H1 (cell line): Measurements from ENCODE around the gene MRTFB. TPM values are rescaled to one million over a fixed set of nuclear protein-coding genes. Genes with fewer than 3 reads are reported as not detected.

ENCODE experiments used
- CTCF ChIA-PET: fragments of 300-600 bp; sonication (Branson Sonifier 250); formaldehyde crosslinking; loops from one replicate; lab custom pipeline; 2021; ENCODE audit not compliant: partially characterized antibody; lab: Charles Lee
- POLR2A ChIA-PET: fragments of 300-600 bp; sonication (Branson Sonifier 250); formaldehyde crosslinking; loops from one replicate; lab custom pipeline; 2021; ENCODE audit warnings: inconsistent platforms; ENCODE audit not compliant: partially characterized antibody; lab: Charles Lee
- DNase-seq, 2 experiments: peaks; one replicate each; pipeline versions ENCODE4 v3.0.0 to v3.0.0-alpha.2; 2010 to 2022; ENCODE audit warnings: low spot score in 2 of 2, low read depth in 1 of 2, mixed read lengths in 1 of 2
- FAIRE-seq: peaks from 2 replicates; lab custom pipeline; 2011; peaks lifted over from hg19 to GRCh38; lab: Jason Lieb, UNC
- H2AFZ ChIP-seq: 2 replicates; pipeline ENCODE4 v1.8.1; 2012; ENCODE audit warnings: low read length, inconsistent platforms
- H2AK5ac ChIP-seq: 2 replicates; pipeline ENCODE4 v1.6.1; 2013; ENCODE audit warnings: low read depth, low read length
- H2BK120ac ChIP-seq: replicated peaks from 2 replicates; pipeline ENCODE3; 2013; ENCODE audit warnings: low read depth, low read length, inconsistent platforms
- H2BK12ac ChIP-seq: 2 replicates; pipeline ENCODE4 v1.6.1; 2013; ENCODE audit warnings: low read depth, low read length
- H2BK15ac ChIP-seq: 2 replicates; pipeline ENCODE4 v1.6.1; 2013; ENCODE audit warnings: low read length
- H2BK20ac ChIP-seq: 2 replicates; pipeline ENCODE4 v1.6.1; 2013; ENCODE audit warnings: low read length
- H2BK5ac ChIP-seq: 2 replicates; pipeline ENCODE4 v1.6.1; 2013; ENCODE audit warnings: low read depth, low read length
- H3K14ac ChIP-seq: 2 replicates; pipeline ENCODE4 v1.6.1; 2013; ENCODE audit warnings: inconsistent platforms; ENCODE audit not compliant: insufficient read length
- H3K18ac ChIP-seq: 2 replicates; pipeline ENCODE4 v1.6.1; 2013; ENCODE audit warnings: low read length; ENCODE audit errors: extremely low read depth
- H3K23ac ChIP-seq: 2 replicates; pipeline ENCODE4 v1.6.1; 2013; ENCODE audit warnings: inconsistent platforms; ENCODE audit not compliant: insufficient read length
- H3K23me2 ChIP-seq: 2 replicates; pipeline ENCODE4 v1.6.1; 2013; ENCODE audit warnings: low read depth, low read length
- H3K27ac ChIP-seq: 2 replicates; pipeline ENCODE4 v1.6.1; 2011; ENCODE audit warnings: low read depth, low read length, inconsistent platforms
- H3K27me3 ChIP-seq, 4 experiments: replicated peaks in 1 of 4; 1 replicate in 1 of 4; 2 replicates in 3 of 4; pipeline versions ENCODE4 v1.6.1 to v1.8.1; 2011 to 2013; ENCODE audit warnings: low read length in 3 of 4, mild to moderate bottlenecking in 3 of 4, inconsistent platforms in 2 of 4, mixed read lengths in 2 of 4, moderate library complexity in 1 of 4; ENCODE audit not compliant: control insufficient read depth in 3 of 4, insufficient read depth in 3 of 4; ENCODE audit errors: extremely low read depth in 1 of 4
- H3K36me3 ChIP-seq, 4 experiments: 2 replicates each; pipeline versions ENCODE4 v1.6.1 to v1.8.1; 2011 to 2013; ENCODE audit warnings: mild to moderate bottlenecking in 4 of 4, low read length in 3 of 4, moderate library complexity in 2 of 4, control low read depth in 1 of 4, inconsistent platforms in 1 of 4; ENCODE audit not compliant: insufficient read depth in 4 of 4, control insufficient read depth in 2 of 4
- H3K4ac ChIP-seq: replicated peaks from 2 replicates; pipeline ENCODE3; 2013; ENCODE audit warnings: low read length, low read depth, mixed read lengths, inconsistent platforms; ENCODE audit not compliant: insufficient read length
- H3K4me1 ChIP-seq, 4 experiments: replicated peaks in 1 of 4; 1 replicate in 1 of 4; 2 replicates in 3 of 4; pipeline versions ENCODE4 v1.6.1 to v1.8.1; 2011 to 2013; ENCODE audit warnings: low read length in 3 of 4, inconsistent platforms in 2 of 4, mixed read lengths in 1 of 4; ENCODE audit not compliant: insufficient read depth in 4 of 4, control insufficient read depth in 3 of 4
- H3K4me2 ChIP-seq, 2 experiments: 2 replicates each; pipeline versions ENCODE4 v1.6.1 to v1.8.1; 2011 to 2013; ENCODE audit warnings: low read depth in 2 of 2, low read length in 2 of 2, control low read depth in 1 of 2, inconsistent platforms in 1 of 2, mild to moderate bottlenecking in 1 of 2; ENCODE audit not compliant: insufficient read depth in 1 of 2
- H3K4me3 ChIP-seq, 4 experiments: fragments of 200-600, 300-600 bp in 1 of 4; sonication (generic), shearing (Covaris generic), sonication (Bioruptor Twin) in 1 of 4; 2 replicates each; pipeline versions ENCODE4 v1.5.1 to v1.8.1; 2011 to 2016; ENCODE audit warnings: low read length in 4 of 4, low read depth in 3 of 4, control low read depth in 2 of 4, inconsistent platforms in 2 of 4, mild to moderate bottlenecking in 2 of 4, mixed read lengths in 1 of 4, moderate library complexity in 1 of 4; ENCODE audit not compliant: insufficient read depth in 2 of 4; ENCODE audit errors: extremely low read depth in 1 of 4
- H3K56ac ChIP-seq: replicated peaks from 2 replicates; pipeline ENCODE3; 2013; ENCODE audit warnings: low read depth, mild to moderate bottlenecking, mixed read lengths, low read length, inconsistent platforms; ENCODE audit not compliant: insufficient read length
- H3K79me1 ChIP-seq: 2 replicates; pipeline ENCODE4 v1.6.1; 2013; ENCODE audit warnings: low read depth, low read length, control low read depth
- H3K79me2 ChIP-seq, 2 experiments: 2 replicates each; pipeline versions ENCODE4 v1.6.1 to v1.8.1; 2012 to 2013; ENCODE audit warnings: low read length in 2 of 2, mild to moderate bottlenecking in 2 of 2, inconsistent platforms in 1 of 2; ENCODE audit not compliant: insufficient read depth in 2 of 2, control insufficient read depth in 1 of 2
- H3K9ac ChIP-seq, 4 experiments: replicated peaks in 1 of 4; 1 replicate in 1 of 4; 2 replicates in 3 of 4; pipeline versions ENCODE4 v1.6.1 to v1.8.1; 2011 to 2013; ENCODE audit warnings: low read depth in 3 of 4, low read length in 3 of 4, control low read depth in 2 of 4, mild to moderate bottlenecking in 2 of 4, moderate library complexity in 2 of 4, inconsistent platforms in 1 of 4; ENCODE audit errors: extremely low read depth in 1 of 4
- H3K9me3 ChIP-seq, 2 experiments: 2 replicates each; pipeline versions ENCODE4 v1.6.1 to v1.8.1; 2012 to 2013; ENCODE audit warnings: mild to moderate bottlenecking in 2 of 2, moderate library complexity in 2 of 2, control low read depth in 1 of 2, inconsistent platforms in 1 of 2, low read depth in 1 of 2, low read length in 1 of 2, mixed read lengths in 1 of 2; ENCODE audit not compliant: insufficient read depth in 2 of 2
- H4K20me1 ChIP-seq, 2 experiments: replicated peaks in 1 of 2; 2 replicates each; pipeline versions ENCODE3 to v1.8.1; 2011 to 2013; ENCODE audit warnings: inconsistent platforms in 2 of 2, low read length in 2 of 2, mild to moderate bottlenecking in 1 of 2; ENCODE audit not compliant: insufficient read depth in 2 of 2, control insufficient read depth in 1 of 2
- H4K5ac ChIP-seq: 2 replicates; pipeline ENCODE4 v1.6.1; 2013; ENCODE audit warnings: low read length, low read depth, mixed read lengths, inconsistent platforms; ENCODE audit not compliant: insufficient read length
- H4K8ac ChIP-seq: 2 replicates; pipeline ENCODE4 v1.8.0; 2013; ENCODE audit warnings: mild to moderate bottlenecking, moderate library complexity, low read length, inconsistent platforms; ENCODE audit not compliant: insufficient read depth; ENCODE audit errors: extremely low read depth
- H4K91ac ChIP-seq: replicated peaks from 2 replicates; pipeline ENCODE3; 2013; ENCODE audit warnings: low read length, mixed read lengths, inconsistent platforms; ENCODE audit not compliant: insufficient read length
- CTBP2 ChIP-seq: IDR thresholded peaks from 2 replicates; pipeline ENCODE4 v1.7.0; 2011; ENCODE audit warnings: borderline replicate concordance, mild to moderate bottlenecking, moderate library complexity, mixed read lengths, low read length; ENCODE audit not compliant: insufficient read depth, insufficient read length
- SP4 ChIP-seq: IDR thresholded peaks from 2 replicates; pipeline ENCODE4 v1.6.1; 2012; ENCODE audit warnings: low read length, inconsistent platforms
- SRF ChIP-seq: IDR thresholded peaks from 2 replicates; pipeline ENCODE4 v1.6.1; 2011; ENCODE audit warnings: mild to moderate bottlenecking, low read depth, low read length, moderate library complexity
- WGBS, 2 experiments: shearing (Covaris generic) in 1 of 2; methylation state at CpG; one replicate each; pipeline versions ENCODE4 v1.1.6 to v1.1.7; 2013 to 2015; ENCODE audit warnings: low lambda C conversion rate in 2 of 2, mixed read lengths in 2 of 2, inconsistent platforms in 1 of 2, low coverage in 1 of 2, missing lambda C conversion rate in 1 of 2; ENCODE audit not compliant: insufficient replicate concordance in 2 of 2, insufficient coverage in 1 of 2, insufficient read length in 1 of 2; ENCODE audit errors: extremely low coverage in 1 of 2, missing lambda C conversion rate in 1 of 2; 5-methylcytosine and 5-hydroxymethylcytosine counted together
- polyA plus RNA-seq, 7 experiments: library from polyadenylated mRNA; depleted of rRNA in 3 of 7; stranded (reverse) in 5 of 7; unstranded in 2 of 7; fragments of >200 nt in 5 of 7; fragments of 200-250 nt in 2 of 7; gene quantifications; 1 replicate in 5 of 7; 2 replicates in 1 of 7; 4 replicates in 1 of 7; pipeline versions ENCODE4 v1.2.1 to v1.2.3, GENCODE V29; 2011 to 2013; ENCODE audit warnings: missing spikeins in 2 of 7, mixed read lengths in 2 of 7
- total RNA-seq: library from RNA; stranded (reverse); fragmentation: NEBNext Ultra II Directional; extraction: Animal tissue kit (Norgen Biotek cat#: 25700); gene quantifications from 2 replicates; pipeline ENCODE4 v1.2.1, GENCODE V29; 2021

MRTFB gene
- total and polyA plus RNA-seq, 2 of the 8 experiments (the other 6 are each of a cell fraction or from before 2014, with no cell fraction given), result 13.5 to 34.9 TPM

DNA sequence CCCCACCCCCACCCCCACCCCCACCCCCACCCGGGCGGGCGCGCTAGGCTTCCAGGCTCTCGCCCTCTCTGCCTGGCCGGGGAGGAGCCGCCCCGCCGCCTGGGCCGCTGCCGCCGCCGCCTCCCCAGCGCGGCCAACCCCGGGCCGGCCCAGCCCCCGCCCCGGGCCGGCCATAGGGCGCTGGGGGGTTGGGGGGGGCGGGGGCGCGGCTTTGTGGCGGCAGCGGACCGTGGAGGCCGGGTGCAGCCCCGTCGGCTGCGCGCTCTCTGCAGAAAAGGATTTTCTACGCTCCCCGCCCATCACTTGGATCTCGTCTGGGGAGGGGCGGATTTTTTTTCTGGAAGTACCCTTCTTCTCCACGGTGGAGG is 230.9 kb downstream of the MRTFB start:
- Histone ChIP-seq H3K18ac (no peak overlapping the region; the same call in 1 of the 2 replicates), H3K79me1 (peaks cover 5% of the 10 kb centered on the region), H3K27ac (no peak overlapping the region), H2BK15ac (no peak overlapping the region), H3K56ac (peak overlapping the region; percentile 20), H4K5ac (peak overlapping the region; percentile 47), H2BK20ac (no peak overlapping the region), H2AFZ (no peak overlapping the region), H3K4me1 (peaks cover 8 to 24% (median 14%) of the 10 kb centered on the region in 4 experiments), H3K4me3 (peak overlapping the region; percentile 73 to 98 (median 83)), H4K8ac (no peak overlapping the region), H4K91ac (no peak overlapping the region), H3K36me3 (no peaks in the 10 kb centered on the region), H2BK5ac (no peak overlapping the region), H3K23ac (no peak overlapping the region), H3K27me3 (peaks cover 0 to 5% (median 0%) of the 10 kb centered on the region in 4 experiments; a peak in 2 of 7 replicates), H3K4me2 (peak overlapping the region; percentile 96 to 98), H3K79me2 (peaks cover 3 to 39% of the 10 kb centered on the region in 2 experiments; a peak in 3 of 4 replicates), H2BK120ac (no peak overlapping the region), H2BK12ac (no peak overlapping the region), H2AK5ac (no peak overlapping the region), H3K23me2 (peaks cover 14% of the 10 kb centered on the region), H3K9ac (peak overlapping the region in 2 of 4 experiments; percentile 13 to 40; a peak in 2 of 7 replicates), H3K4ac (no peak overlapping the region), H3K9me3 (no peaks in the 10 kb centered on the region), H4K20me1 (peaks cover 0 to 1% of the 10 kb centered on the region in 2 experiments), H3K14ac (no peak overlapping the region)
- TF ChIP-seq SP4, result no peak
- peak; percentile 8 for TF ChIP-seq CTBP2
- no peak for TF ChIP-seq SRF
- WGBS, 2 experiments, result no CpG with 5 or more reads among the region's 37 CpGs
- ChIA-PET POLR2A (interaction anchor here (0.7 to 1.4 kb wide), 3 partner anchors 8 to 53 kb away, joined by 3 to 6 read pairs (median 3); no protein-coding TSS in a partner anchor), CTCF (interaction anchor here (1.0 to 4.4 kb wide), 3 partner anchors 12 to 227 kb away, joined by 3 to 20 read pairs (median 3); no protein-coding TSS in a partner anchor)
- no peak for FAIRE-seq
- no peak for DNase-seq
